HEK293 (cell line): ENCODE measurements around the gene MYLK2.

ENCODE experiments used
- ATF2 ChIP-seq: fragments of 450-650 bp; formaldehyde crosslinking; IDR thresholded peaks from 2 replicates; pipeline ENCODE4 v1.5.1; 2016; ENCODE audit warnings: missing biosample characterization, missing genetic modification characterization, low read depth
- BCL11B ChIP-seq: fragments of 450-650 bp; formaldehyde crosslinking; IDR thresholded peaks from 2 replicates; pipeline ENCODE4 v1.5.1; 2016; ENCODE audit warnings: low read depth, missing biosample characterization, missing genetic modification characterization
- EGR2 ChIP-seq: fragments of 450-650 bp; formaldehyde crosslinking; IDR thresholded peaks from 2 replicates; pipeline ENCODE4 v1.5.1; 2016; ENCODE audit warnings: low read depth, missing biosample characterization, missing genetic modification characterization
- GFI1B ChIP-seq: fragments of 450-650 bp; formaldehyde crosslinking; IDR thresholded peaks from 2 replicates; pipeline ENCODE4 v1.5.1; 2016; ENCODE audit warnings: missing biosample characterization, missing genetic modification characterization
- HOXC10 ChIP-seq: sonication (generic); formaldehyde crosslinking; IDR thresholded peaks from 2 replicates; pipeline ENCODE4 v1.8.1; 2023; ENCODE audit warnings: mild to moderate bottlenecking, missing genetic modification reagents
- KLF1 ChIP-seq: fragments of 450-650 bp; formaldehyde crosslinking; IDR thresholded peaks from 2 replicates; pipeline ENCODE4 v1.5.1; 2016; ENCODE audit warnings: missing biosample characterization, missing genetic modification characterization
- SCRT2 ChIP-seq: fragments of 450-650 bp; formaldehyde crosslinking; IDR thresholded peaks from 2 replicates; pipeline ENCODE4 v1.5.1; 2016; ENCODE audit warnings: missing biosample characterization, missing genetic modification characterization
- SP7 ChIP-seq: fragments of 450-650 bp; formaldehyde crosslinking; IDR thresholded peaks from 2 replicates; pipeline ENCODE4 v1.5.1; 2016; ENCODE audit warnings: missing biosample characterization, missing genetic modification characterization
- TSHZ1 ChIP-seq: fragments of 450-650 bp; formaldehyde crosslinking; IDR thresholded peaks from 2 replicates; pipeline ENCODE4 v1.5.1; 2016; ENCODE audit warnings: missing biosample characterization, missing genetic modification characterization, borderline replicate concordance
- ZEB2 ChIP-seq: fragments of 450-650 bp; formaldehyde crosslinking; IDR thresholded peaks from 2 replicates; pipeline ENCODE4 v1.5.1; 2016; ENCODE audit warnings: missing biosample characterization, missing genetic modification characterization
- ZNF132 ChIP-seq: fragments of 450-650 bp; formaldehyde crosslinking; IDR thresholded peaks from 2 replicates; pipeline ENCODE4 v1.5.1; 2017; ENCODE audit warnings: missing biosample characterization, missing genetic modification characterization, borderline replicate concordance
- ZNF155 ChIP-seq: fragments of 450-650 bp; formaldehyde crosslinking; IDR thresholded peaks from 2 replicates; pipeline ENCODE4 v1.5.1; 2016; ENCODE audit warnings: missing biosample characterization, missing genetic modification characterization
- ZNF16 ChIP-seq: fragments of 450-650 bp; formaldehyde crosslinking; IDR thresholded peaks from 2 replicates; pipeline ENCODE4 v1.5.1; 2016; ENCODE audit warnings: low read depth, missing biosample characterization, missing genetic modification characterization
- ZNF248 ChIP-seq: fragments of 450-650 bp; formaldehyde crosslinking; IDR thresholded peaks from 2 replicates; pipeline ENCODE4 v1.5.1; 2017; ENCODE audit warnings: missing biosample characterization, missing genetic modification characterization
- ZNF324 ChIP-seq: fragments of 450-650 bp; formaldehyde crosslinking; IDR thresholded peaks from 2 replicates; pipeline ENCODE4 v1.5.1; 2016; ENCODE audit warnings: missing biosample characterization, missing genetic modification characterization
- ZNF335 ChIP-seq: fragments of 450-650 bp; formaldehyde crosslinking; conservative IDR thresholded peaks from 2 replicates; pipeline ENCODE4 v1.5.1; 2016; ENCODE audit warnings: missing biosample characterization, missing genetic modification characterization
- ZNF354C ChIP-seq: fragments of 450-650 bp; formaldehyde crosslinking; IDR thresholded peaks from 2 replicates; pipeline ENCODE4 v1.5.1; 2016; ENCODE audit warnings: missing biosample characterization, missing genetic modification characterization, low read depth, borderline replicate concordance
- ZNF366 ChIP-seq: fragments of 450-650 bp; formaldehyde crosslinking; conservative IDR thresholded peaks from 2 replicates; pipeline ENCODE4 v1.5.1; 2016; ENCODE audit warnings: missing biosample characterization, missing genetic modification characterization
- ZNF394 ChIP-seq: fragments of 450-650 bp; formaldehyde crosslinking; IDR thresholded peaks from 2 replicates; pipeline ENCODE4 v1.5.1; 2016; ENCODE audit warnings: missing biosample characterization, missing genetic modification characterization, mild to moderate bottlenecking, moderate library complexity, borderline replicate concordance
- ZNF398 ChIP-seq: fragments of 450-650 bp; formaldehyde crosslinking; IDR thresholded peaks from 2 replicates; pipeline ENCODE4 v1.5.1; 2017; ENCODE audit warnings: missing biosample characterization, missing genetic modification characterization
- ZNF426 ChIP-seq: fragments of 450-650 bp; formaldehyde crosslinking; IDR thresholded peaks from 2 replicates; pipeline ENCODE4 v1.5.1; 2017; ENCODE audit warnings: missing biosample characterization, missing genetic modification characterization, mild to moderate bottlenecking, inconsistent platforms, moderate library complexity
- ZNF473 ChIP-seq: fragments of 450-650 bp; formaldehyde crosslinking; IDR thresholded peaks from 2 replicates; pipeline ENCODE4 v1.5.1; 2017; ENCODE audit warnings: missing biosample characterization, missing genetic modification characterization
- ZNF544 ChIP-seq: fragments of 450-650 bp; formaldehyde crosslinking; IDR thresholded peaks from 2 replicates; pipeline ENCODE4 v1.5.0; 2017; ENCODE audit warnings: missing biosample characterization, missing genetic modification characterization
- ZNF629 ChIP-seq: fragments of 450-650 bp; formaldehyde crosslinking; IDR thresholded peaks from 2 replicates; pipeline ENCODE4 v1.5.1; 2017; ENCODE audit warnings: missing biosample characterization, missing genetic modification characterization
- ZNF692 ChIP-seq: fragments of 450-650 bp; formaldehyde crosslinking; IDR thresholded peaks from 2 replicates; pipeline ENCODE4 v1.5.1; 2016; ENCODE audit warnings: missing biosample characterization, missing genetic modification characterization
- ZNF768 ChIP-seq: fragments of 450-650 bp; formaldehyde crosslinking; IDR thresholded peaks from 2 replicates; pipeline ENCODE4 v1.5.1; 2018; ENCODE audit warnings: missing biosample characterization, mild to moderate bottlenecking, missing genetic modification characterization
- ZNF830 ChIP-seq: fragments of 450-650 bp; IDR thresholded peaks from 2 replicates; pipeline ENCODE4 v1.5.0; 2018; ENCODE audit warnings: missing biosample characterization, missing genetic modification characterization, low read depth, mild to moderate bottlenecking, moderate library complexity

Gene MYLK2

GRCh38 chr20:31835977-31836852 is 17.1 kb downstream of the MYLK2 start (continued):
- TF ChIP-seq ZNF398 (tag by site-specific recombination) = peak; percentile 39
- TF ChIP-seq ZNF132 = no peak
- 0 out of 2 replicates have a peak, but pooled peaks have one; percentile 10 for TF ChIP-seq KLF1 (tag by site-specific recombination)
- no peak for TF ChIP-seq ZNF354C (tag by site-specific recombination)
- no peak for TF ChIP-seq ATF2
- TF ChIP-seq HOXC10 (CRISPR knock-in tag) = no peak
- TF ChIP-seq SCRT2 (tag by site-specific recombination) = peak; percentile 75
- TF ChIP-seq ZNF768 (tag by site-specific recombination) = peak; percentile 61; the same call in 1 of the 2 replicates
- no peak for TF ChIP-seq GFI1B (tag by site-specific recombination)
- TF ChIP-seq ZNF692 = peak; percentile 76
- TF ChIP-seq ZNF830 (tag by site-specific recombination) = no peak
- peak; percentile 81 for TF ChIP-seq ZNF335
- TF ChIP-seq ZNF629 = peak; percentile 65
- no peak for TF ChIP-seq ZNF155 (tag by site-specific recombination)
- TF ChIP-seq ZNF366 (tag by site-specific recombination) = 0 out of 2 replicates have a peak, but pooled peaks have one; percentile 18
- TF ChIP-seq ZEB2 (tag by site-specific recombination) = 0 out of 2 replicates have a peak, but pooled peaks have one; percentile 29
- no peak for TF ChIP-seq ZNF426 (tag by site-specific recombination)
- TF ChIP-seq ZNF16 (tag by site-specific recombination) = no peak
- TF ChIP-seq ZNF248 (tag by site-specific recombination) = no peak
- 0 out of 2 replicates have a peak, but pooled peaks have one; percentile 9 for TF ChIP-seq EGR2 (tag by site-specific recombination)
- no peak for TF ChIP-seq BCL11B (tag by site-specific recombination)
- peak; percentile 82 for TF ChIP-seq SP7 (tag by site-specific recombination)
- 0 out of 2 replicates have a peak, but pooled peaks have one; percentile 30 for TF ChIP-seq ZNF324 (tag by site-specific recombination)
- no peak for TF ChIP-seq ZNF473 (tag by site-specific recombination)
- TF ChIP-seq TSHZ1 (tag by site-specific recombination) = peak; percentile 41; the same call in 1 of the 2 replicates
- TF ChIP-seq ZNF394 (tag by site-specific recombination) = peak; percentile 47; the same call in 1 of the 2 replicates
- no peak for TF ChIP-seq ZNF544 (tag by site-specific recombination)
